ENCODE measurements around the gene RNF5.

DNA sequence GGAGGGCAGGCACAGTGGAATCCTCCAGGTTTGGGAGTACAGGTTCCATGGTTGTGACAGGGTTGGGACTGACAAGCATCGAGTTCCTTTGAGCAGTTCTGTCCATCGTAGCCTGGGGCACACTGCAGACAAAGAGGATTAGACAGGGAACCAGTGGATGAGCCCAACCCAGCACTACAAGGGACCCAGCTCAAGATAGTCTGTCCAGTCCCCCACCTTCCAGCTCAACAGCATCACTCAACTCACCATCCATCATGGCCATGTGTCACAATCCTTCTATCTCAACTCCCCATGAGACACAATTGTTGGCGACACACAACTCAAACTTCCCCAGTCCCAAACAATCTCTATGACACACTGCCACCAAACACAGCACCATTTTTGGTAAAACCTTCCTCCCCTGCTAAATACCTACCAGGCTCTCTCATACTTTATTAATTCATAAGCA, 26.1 kb downstream of the RNF5 start:
- TF ChIP-seq POLR2A (IDR thresholded peaks at IDR 0.05): no peak
- TF ChIP-seq, protein P1, sequence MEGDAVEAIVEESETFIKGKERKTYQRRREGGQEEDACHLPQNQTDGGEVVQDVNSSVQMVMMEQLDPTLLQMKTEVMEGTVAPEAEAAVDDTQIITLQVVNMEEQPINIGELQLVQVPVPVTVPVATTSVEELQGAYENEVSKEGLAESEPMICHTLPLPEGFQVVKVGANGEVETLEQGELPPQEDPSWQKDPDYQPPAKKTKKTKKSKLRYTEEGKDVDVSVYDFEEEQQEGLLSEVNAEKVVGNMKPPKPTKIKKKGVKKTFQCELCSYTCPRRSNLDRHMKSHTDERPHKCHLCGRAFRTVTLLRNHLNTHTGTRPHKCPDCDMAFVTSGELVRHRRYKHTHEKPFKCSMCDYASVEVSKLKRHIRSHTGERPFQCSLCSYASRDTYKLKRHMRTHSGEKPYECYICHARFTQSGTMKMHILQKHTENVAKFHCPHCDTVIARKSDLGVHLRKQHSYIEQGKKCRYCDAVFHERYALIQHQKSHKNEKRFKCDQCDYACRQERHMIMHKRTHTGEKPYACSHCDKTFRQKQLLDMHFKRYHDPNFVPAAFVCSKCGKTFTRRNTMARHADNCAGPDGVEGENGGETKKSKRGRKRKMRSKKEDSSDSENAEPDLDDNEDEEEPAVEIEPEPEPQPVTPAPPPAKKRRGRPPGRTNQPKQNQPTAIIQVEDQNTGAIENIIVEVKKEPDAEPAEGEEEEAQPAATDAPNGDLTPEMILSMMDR (IDR thresholded peaks at IDR 0.05): no peak
